ENCODE results near the gene ERP27.

Gene ERP27

GRCh38 chr12:14900521-14901227, 37.7 kb downstream of the ERP27 start:
- no peak for DNase-seq

GRCh38 chr12:14896521-14897169, 41.7 kb downstream of the ERP27 start:
- no peak for DNase-seq

DNA sequence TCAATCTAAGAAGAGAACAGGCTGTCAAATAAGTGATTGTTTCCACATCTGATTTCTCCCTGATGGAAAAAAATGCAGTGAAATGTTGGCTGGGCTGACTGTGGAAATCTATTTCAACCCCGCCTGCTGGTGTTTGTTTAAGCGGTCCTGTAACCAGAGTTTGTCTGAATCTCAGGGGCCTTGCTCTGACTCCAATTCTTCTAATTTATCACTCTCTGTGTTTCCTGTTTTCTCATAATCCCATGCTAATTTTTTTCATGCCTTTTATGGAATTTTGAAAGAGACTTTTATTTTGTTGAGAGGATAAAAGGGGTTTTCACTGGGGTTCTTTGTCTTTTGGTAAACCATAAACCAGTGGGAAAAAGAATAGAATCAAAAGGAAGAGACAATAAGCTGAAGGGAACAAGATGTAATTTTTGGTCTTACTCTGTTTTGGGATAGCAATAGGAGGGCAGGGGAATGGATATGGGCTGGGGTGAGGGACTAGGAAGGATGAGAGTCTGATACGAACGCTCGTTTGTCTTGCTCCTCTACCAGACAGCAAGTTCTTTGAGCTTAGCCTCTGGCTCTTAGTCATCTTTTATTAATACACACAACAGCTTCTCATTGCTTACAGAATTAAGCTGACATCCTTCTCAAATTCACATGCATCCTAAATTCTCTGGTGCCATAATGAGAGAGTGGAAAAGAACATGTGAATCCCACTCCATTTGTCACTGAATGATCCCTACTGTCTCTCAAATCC, 44.7 kb downstream of the ERP27 start:
- no peak for DNase-seq

DNA sequence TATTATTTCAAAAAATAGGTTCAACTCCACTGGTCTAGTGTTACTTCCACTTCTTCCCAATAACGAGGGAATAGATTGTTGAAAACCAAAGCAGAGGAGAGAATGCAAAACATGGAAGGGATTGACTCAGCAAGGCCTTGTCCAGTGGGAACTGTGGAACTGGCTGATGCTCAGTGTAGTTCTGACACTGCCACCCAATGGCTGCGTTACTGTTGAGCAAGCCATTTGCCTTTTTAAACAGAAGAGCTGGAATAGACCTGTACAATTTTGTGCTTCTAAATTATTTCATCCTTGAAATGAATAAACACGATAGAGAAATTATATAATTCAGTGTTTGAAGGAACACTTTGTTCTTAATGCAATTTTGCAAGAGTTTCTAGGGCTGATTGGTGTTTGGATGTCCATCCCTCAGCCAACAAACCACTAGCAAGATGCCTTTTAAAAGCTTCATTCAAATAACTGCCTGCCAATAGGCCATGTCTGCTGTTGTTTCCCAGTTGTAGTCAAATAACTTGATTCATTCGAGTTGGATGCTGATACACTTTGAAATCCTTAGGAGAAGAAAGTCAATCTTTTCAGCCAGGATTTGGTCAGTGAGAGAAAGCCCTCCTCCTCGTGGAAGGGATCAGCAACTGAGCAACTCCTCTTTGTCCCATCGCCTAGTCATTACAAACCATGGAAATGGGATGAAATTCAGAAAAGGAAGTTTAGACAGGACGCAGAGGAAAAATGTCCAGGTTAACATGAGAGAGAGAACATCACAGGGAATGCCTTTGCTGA, 45.4 kb downstream of the ERP27 start:
- DNase-seq: no peak

GRCh38 chr12:14890701-14891100, 47.6 kb downstream of the ERP27 start:
- DNase-seq: no peak

- DNase-seq: no peak
These were observed 52.1 kb downstream of the ERP27 start for GRCh38 chr12:14886271-14886670.

DNA sequence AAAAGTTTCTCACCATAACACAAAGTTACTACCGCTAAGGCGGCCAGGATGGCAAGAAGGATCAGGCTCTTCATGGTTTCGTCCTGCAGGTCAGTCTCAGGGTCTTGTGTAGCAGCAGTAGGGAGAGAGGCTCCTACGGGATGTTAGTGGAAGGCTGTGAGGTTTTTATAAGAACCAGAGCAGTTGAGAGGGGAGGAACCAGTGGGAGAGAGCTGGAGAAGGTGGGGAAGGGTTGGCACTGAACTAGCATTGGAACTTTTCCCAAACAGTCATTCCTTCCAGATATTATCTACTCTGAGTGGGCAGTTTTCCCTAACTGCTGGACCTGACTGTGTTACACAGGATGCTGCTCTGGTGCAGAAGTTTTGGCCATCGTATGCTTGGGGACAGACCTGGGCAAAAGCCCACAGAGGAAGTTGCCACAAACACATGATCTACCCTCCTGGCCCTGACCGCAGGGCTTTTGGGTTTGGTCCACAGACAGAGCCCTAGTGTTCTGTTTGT, 52.6 kb downstream of the ERP27 start, which contains the start of gene MGP:
MGP (minus strand) TSS at position 137 of the 504 bp plus-strand sequence; CDS start at position 74, 63 bp downstream.
- no peak for DNase-seq

GRCh38 chr12:14884458-14884878, 53.9 kb downstream of the ERP27 start:
- DNase-seq: peak; percentile 70

DNA sequence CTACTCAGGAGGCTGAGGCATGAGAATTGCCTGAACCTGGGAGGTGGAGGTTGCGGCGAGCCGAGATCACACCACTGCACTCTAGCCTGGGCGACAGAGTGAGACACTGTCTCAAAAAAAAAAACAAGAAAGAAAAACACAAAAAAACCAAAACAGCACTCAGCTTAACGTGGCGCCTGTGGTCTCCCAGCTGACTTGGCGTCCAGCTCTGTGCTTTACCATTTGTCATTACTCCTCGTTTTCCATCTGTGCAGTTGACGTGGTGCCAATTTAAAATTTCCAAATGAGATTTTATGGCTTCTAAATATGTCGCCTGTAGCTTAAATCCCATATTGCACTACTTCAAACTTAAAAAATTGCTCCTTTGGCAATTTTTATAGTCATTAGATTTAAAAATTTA, 54.7 kb downstream of the ERP27 start:
- DNase-seq: no peak

DNA sequence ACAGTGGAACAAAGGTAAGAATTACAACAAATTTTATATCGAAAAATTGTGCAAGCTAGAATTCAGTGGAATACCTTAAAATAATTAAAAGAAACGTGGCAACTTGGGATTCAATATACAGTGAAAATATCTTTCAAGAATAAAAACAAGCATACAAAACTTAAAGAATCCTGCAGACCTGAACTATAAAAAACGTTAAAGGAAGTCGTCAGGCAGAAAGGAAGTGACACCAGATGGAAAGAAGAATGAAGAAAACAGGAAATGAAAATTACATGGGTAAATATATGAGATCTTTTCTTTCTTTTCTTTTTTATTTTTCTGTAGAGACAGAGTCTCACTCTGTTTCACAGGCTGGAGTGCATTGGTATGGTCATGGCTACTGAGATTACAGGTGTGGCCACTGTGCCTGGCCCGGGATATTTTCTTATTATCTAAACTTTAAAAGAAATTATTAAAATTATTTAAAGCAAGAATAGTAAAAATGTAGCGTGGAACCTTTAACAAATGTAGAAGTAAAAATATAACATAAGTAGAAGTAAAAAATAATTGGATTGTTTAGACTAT, 57.4 kb downstream of the ERP27 start:
- DNase-seq: no peak

GRCh38 chr12:14879222-14879933, 59.0 kb downstream of the ERP27 start:
- no peak for DNase-seq

DNA sequence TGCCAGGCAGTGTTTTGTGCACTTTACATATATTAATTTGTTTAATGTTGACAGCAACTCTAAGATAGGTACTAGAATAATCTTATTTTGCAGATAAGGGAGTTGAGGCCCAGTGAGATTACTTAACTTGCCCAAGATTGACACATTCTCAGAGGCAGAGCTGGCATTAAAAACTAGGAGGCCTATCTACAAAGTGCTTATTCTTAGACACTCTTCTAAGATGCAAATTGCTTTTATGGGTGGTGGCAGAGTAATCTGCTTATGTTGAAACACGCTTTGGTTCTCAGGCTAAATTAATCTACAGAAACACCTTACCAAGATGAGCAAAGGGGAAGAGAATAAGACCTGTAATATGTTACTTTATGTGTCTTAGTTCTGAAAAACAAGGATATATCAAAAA, 59.8 kb downstream of the ERP27 start:
- no peak for DNase-seq

- DNase-seq: no peak
These were observed 61.5 kb downstream of the ERP27 start for GRCh38 chr12:14876833-14877232.

DNA sequence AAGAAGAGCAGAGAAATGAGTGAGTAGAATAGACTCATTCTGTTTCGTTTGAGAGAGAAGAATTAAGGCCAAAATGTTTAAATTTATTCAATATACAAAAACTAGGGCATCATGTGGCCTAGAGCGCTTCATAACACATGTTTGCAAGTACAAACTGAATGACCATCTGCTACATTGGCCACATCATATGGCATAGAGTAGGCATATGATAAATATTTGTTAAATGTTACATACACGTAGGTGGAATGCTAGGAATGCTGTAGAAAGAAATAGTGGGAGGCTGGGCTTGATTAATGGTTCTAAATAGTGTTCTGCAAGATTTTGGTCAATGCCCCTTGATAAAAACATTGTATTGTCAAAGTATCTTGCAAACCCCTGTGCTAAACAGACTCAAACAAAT, 63.5 kb downstream of the ERP27 start:
- DNase-seq: no peak

- DNase-seq: no peak
These were observed 64.7 kb downstream of the ERP27 start for GRCh38 chr12:14873440-14874185.

- DNase-seq: no peak
These were observed 66.5 kb downstream of the ERP27 start for GRCh38 chr12:14871886-14872285.

- no peak for DNase-seq
These were observed 67.1 kb downstream of the ERP27 start for GRCh38 chr12:14871247-14871646.

DNA sequence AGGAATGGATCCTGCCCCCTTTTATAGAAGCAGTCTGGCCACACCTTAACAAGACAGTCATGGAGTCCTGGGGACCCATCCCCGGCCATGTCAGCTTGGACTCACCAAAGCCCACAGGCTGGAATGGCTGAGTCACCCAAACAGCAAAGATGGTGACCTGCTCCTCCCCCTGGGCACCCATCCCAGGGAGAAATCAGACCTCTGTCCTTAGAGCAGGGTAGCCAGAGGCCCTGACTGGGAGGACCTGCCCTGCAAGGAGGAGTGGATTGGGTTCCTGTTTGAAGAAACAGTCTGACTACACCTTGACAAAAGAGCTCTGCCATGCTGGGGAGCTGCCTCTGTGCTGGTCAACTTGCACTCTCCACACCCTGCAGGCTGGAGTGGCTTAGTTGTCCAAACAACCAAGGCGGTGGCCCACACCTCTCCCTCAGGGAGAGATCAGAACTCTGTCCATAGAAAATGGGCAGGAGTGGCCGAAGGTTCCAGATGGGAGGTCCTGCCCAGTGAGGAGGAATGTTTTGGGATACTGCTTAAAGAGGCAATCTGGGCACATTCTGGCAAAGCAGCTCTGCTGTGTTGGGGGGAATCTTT, 69.3 kb downstream of the ERP27 start:
- DNase-seq: no peak
